HepG2 (cell line): Measurements from ENCODE around the gene USP7. TPM values are rescaled to one million over a fixed set of nuclear protein-coding genes. Genes with fewer than 3 reads are reported as not detected.
A peak's percentile ranks its signal among the peaks of the same experiment; 100 is the strongest.

ENCODE experiments used
- CREB3 ChIP-seq: sonication (generic); formaldehyde crosslinking; IDR thresholded peaks from 2 replicates; pipeline ENCODE4 v1.5.0; 2020; ENCODE audit warnings: missing genetic modification reagents
- ETV6 ChIP-seq: sonication (generic); formaldehyde crosslinking; conservative IDR thresholded peaks from 2 replicates; pipeline ENCODE4 v1.4.0; 2020; ENCODE audit warnings: missing genetic modification reagents
- KDM1A ChIP-seq: IDR thresholded peaks from 2 replicates; pipeline ENCODE4 v1.6.1; 2016; ENCODE audit warnings: missing compliant biosample characterization
- RBM22 ChIP-seq: fragments of 200-400 bp; formaldehyde crosslinking; optimal IDR thresholded peaks from 2 replicates; pipeline ENCODE3; 2017; ENCODE audit warnings: mild to moderate bottlenecking, low read length, moderate library complexity
- TERF1 ChIP-seq: sonication (generic); formaldehyde crosslinking; IDR thresholded peaks from 2 replicates; pipeline ENCODE4 v1.8.0; 2022; ENCODE audit warnings: mild to moderate bottlenecking, missing genetic modification reagents, moderate library complexity
- ZFX ChIP-seq: sonication (generic); formaldehyde crosslinking; IDR thresholded peaks from 2 replicates; pipeline ENCODE4 v1.4.0; 2020; ENCODE audit warnings: mild to moderate bottlenecking, low read depth, missing genetic modification reagents, moderate library complexity
- ZNF10 ChIP-seq: sonication (generic); formaldehyde crosslinking; IDR thresholded peaks from 2 replicates; pipeline ENCODE4 v1.4.0; 2020; ENCODE audit warnings: mild to moderate bottlenecking, low read depth, missing genetic modification reagents, borderline replicate concordance
- ZNF136 ChIP-seq: sonication (generic); formaldehyde crosslinking; IDR thresholded peaks from 2 replicates; pipeline ENCODE4 v1.8.1; 2022; ENCODE audit warnings: low read depth, mild to moderate bottlenecking, moderate library complexity, missing genetic modification reagents
- ZNF431 ChIP-seq: sonication (generic); formaldehyde crosslinking; IDR thresholded peaks from 2 replicates; pipeline ENCODE4 v1.9.0; 2022; ENCODE audit warnings: missing genetic modification reagents, low read depth, mild to moderate bottlenecking, borderline replicate concordance
- ZNF768 ChIP-seq: sonication (generic); formaldehyde crosslinking; IDR thresholded peaks from 2 replicates; pipeline ENCODE4 v1.4.0; 2020; ENCODE audit warnings: missing genetic modification reagents
- ZNF770 ChIP-seq: sonication (generic); formaldehyde crosslinking; IDR thresholded peaks from 2 replicates; pipeline ENCODE4 v1.5.0; 2020; ENCODE audit warnings: mild to moderate bottlenecking, missing genetic modification reagents
- polyA plus RNA-seq, 8 experiments: library from polyadenylated mRNA; depleted of rRNA in 3 of 8; stranded (reverse) in 7 of 8; unstranded in 1 of 8; fragments of >200 nt; fragmentation: Illumina TruSeq in 4 of 8; extraction: Trizol in 4 of 8; gene quantifications; 2 replicates each; pipeline versions ENCODE4 v1.2.1 to v1.2.3, GENCODE V29; 2011 to 2016; ENCODE audit warnings: low read depth in 4 of 8, missing spikeins in 1 of 8, mixed read lengths in 1 of 8; ENCODE audit not compliant: insufficient read depth in 1 of 8
- total RNA-seq, 5 experiments: library from RNA; depleted of rRNA; stranded (reverse); fragments of >200 nt; fragmentation: Illumina TruSeq; extraction: Trizol; gene quantifications; 2 replicates each; pipeline ENCODE4 v1.2.3, GENCODE V29; 2016; ENCODE audit warnings: low read depth in 1 of 5
- TF ChIP-seq, protein P1 (sequence below): sonication (generic); formaldehyde crosslinking; IDR thresholded peaks from 2 replicates; pipeline ENCODE4 v1.8.0; 2022; ENCODE audit warnings: mild to moderate bottlenecking, missing genetic modification reagents; ENCODE audit not compliant: insufficient replicate concordance
- TF ChIP-seq, protein P2 (sequence below): sonication (generic); formaldehyde crosslinking; IDR thresholded peaks from 2 replicates; pipeline ENCODE4 v1.9.0; 2022; ENCODE audit warnings: low read depth, missing genetic modification reagents
- TF ChIP-seq, protein P3 (sequence below): sonication (generic); IDR thresholded peaks from 2 replicates; pipeline ENCODE4 v1.6.1; 2016; ENCODE audit warnings: low read depth, borderline replicate concordance
- TF ChIP-seq, protein P4 (sequence below): sonication (generic); formaldehyde crosslinking; IDR thresholded peaks from 2 replicates; pipeline ENCODE4 v1.4.0; 2020; ENCODE audit warnings: missing genetic modification reagents, mild to moderate bottlenecking, borderline replicate concordance
- TF ChIP-seq, protein P5 (sequence below): conservative IDR thresholded peaks from 2 replicates; pipeline ENCODE4 v1.6.1; 2018; ENCODE audit warnings: missing genetic modification reagents

USP7 gene
- total and polyA plus RNA-seq, 2 of the 13 experiments (the other 11 are each of a cell fraction or from before 2014, with no cell fraction given): 52.5 to 173 TPM

DNA sequence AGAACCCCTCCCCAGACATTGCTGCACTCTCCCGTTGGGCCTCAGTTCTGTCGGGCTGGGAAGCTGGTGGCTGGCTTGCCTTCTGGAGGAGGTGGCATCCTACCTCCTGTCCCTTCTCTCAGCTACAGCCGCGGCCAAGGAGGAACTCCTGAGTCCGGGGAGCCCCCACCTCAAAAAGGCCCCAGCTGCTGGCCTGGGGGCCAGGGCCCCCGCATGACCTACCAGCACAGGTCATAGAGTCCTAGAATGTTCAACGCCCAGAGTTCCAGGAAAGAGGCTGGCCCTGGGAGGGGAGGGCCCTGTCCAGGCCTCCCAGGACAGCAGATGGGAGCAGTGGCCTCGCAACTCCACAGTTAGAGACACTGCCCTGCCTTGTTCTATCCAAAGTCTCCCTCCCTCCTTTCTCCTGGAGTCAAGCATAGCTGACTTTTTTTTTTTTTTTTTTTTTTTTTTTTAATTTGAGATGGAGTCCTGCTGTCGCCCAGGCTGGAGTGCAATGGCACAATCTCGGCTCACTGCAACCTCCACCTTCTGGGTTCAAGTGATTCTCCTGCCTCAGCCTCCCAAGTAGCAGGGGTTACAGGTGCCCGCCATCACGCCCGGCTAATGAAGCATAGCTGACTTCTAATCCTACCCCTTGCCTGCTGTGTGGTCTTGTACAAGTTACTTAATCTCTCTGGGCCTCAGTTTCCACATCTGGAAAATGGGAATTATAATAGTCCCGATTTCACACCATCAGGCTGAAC, 102.0 kb downstream of the USP7 start (continued):
- TF ChIP-seq, protein P1, sequence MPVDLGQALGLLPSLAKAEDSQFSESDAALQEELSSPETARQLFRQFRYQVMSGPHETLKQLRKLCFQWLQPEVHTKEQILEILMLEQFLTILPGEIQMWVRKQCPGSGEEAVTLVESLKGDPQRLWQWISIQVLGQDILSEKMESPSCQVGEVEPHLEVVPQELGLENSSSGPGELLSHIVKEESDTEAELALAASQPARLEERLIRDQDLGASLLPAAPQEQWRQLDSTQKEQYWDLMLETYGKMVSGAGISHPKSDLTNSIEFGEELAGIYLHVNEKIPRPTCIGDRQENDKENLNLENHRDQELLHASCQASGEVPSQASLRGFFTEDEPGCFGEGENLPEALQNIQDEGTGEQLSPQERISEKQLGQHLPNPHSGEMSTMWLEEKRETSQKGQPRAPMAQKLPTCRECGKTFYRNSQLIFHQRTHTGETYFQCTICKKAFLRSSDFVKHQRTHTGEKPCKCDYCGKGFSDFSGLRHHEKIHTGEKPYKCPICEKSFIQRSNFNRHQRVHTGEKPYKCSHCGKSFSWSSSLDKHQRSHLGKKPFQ (CRISPR knock-in tag): no peak
- TF ChIP-seq, protein P2, sequence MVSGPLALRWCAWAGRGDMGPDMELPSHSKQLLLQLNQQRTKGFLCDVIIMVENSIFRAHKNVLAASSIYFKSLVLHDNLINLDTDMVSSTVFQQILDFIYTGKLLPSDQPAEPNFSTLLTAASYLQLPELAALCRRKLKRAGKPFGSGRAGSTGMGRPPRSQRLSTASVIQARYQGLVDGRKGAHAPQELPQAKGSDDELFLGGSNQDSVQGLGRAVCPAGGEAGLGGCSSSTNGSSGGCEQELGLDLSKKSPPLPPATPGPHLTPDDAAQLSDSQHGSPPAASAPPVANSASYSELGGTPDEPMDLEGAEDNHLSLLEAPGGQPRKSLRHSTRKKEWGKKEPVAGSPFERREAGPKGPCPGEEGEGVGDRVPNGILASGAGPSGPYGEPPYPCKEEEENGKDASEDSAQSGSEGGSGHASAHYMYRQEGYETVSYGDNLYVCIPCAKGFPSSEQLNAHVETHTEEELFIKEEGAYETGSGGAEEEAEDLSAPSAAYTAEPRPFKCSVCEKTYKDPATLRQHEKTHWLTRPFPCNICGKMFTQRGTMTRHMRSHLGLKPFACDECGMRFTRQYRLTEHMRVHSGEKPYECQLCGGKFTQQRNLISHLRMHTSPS (CRISPR knock-in tag): no peak
- TF ChIP-seq, protein P3, sequence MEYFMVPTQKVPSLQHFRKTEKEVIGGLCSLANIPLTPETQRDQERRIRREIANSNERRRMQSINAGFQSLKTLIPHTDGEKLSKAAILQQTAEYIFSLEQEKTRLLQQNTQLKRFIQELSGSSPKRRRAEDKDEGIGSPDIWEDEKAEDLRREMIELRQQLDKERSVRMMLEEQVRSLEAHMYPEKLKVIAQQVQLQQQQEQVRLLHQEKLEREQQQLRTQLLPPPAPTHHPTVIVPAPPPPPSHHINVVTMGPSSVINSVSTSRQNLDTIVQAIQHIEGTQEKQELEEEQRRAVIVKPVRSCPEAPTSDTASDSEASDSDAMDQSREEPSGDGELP: peak; percentile 54; the same call in 1 of the 2 replicates
- TF ChIP-seq RBM22 (peak; percentile 1), ZNF10 (CRISPR knock-in tag) (no peak), ZFX (CRISPR knock-in tag) (peak; percentile 69), ZNF770 (CRISPR knock-in tag) (peak; percentile 58; the same call in 1 of the 2 replicates), CREB3 (no peak), ZNF431 (CRISPR knock-in tag) (0 out of 2 replicates have a peak, but pooled peaks have one; percentile 19), TERF1 (CRISPR knock-in tag) (no peak), ZNF136 (no peak), ETV6 (CRISPR knock-in tag) (peak; percentile 37; the same call in 1 of the 2 replicates), ZNF768 (CRISPR knock-in tag) (peak; percentile 66), KDM1A (peak; percentile 68; the same call in 1 of the 2 replicates)
- TF ChIP-seq, protein P4, sequence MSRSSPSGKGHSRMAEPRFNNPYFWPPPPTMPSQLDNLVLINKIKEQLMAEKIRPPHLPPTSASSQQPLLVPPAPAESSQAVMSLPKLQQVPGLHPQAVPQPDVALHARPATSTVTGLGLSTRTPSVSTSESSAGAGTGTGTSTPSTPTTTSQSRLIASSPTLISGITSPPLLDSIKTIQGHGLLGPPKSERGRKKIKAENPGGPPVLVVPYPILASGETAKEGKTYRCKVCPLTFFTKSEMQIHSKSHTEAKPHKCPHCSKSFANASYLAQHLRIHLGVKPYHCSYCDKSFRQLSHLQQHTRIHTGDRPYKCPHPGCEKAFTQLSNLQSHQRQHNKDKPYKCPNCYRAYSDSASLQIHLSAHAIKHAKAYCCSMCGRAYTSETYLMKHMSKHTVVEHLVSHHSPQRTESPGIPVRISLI: peak; percentile 87
- TF ChIP-seq, protein P5, sequence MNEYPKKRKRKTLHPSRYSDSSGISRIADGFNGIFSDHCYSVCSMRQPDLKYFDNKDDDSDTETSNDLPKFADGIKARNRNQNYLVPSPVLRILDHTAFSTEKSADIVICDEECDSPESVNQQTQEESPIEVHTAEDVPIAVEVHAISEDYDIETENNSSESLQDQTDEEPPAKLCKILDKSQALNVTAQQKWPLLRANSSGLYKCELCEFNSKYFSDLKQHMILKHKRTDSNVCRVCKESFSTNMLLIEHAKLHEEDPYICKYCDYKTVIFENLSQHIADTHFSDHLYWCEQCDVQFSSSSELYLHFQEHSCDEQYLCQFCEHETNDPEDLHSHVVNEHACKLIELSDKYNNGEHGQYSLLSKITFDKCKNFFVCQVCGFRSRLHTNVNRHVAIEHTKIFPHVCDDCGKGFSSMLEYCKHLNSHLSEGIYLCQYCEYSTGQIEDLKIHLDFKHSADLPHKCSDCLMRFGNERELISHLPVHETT: 0 out of 2 replicates have a peak, but pooled peaks have one; percentile 6
